Measurements from ENCODE around the gene ADIRF.
"Not testable (repeated sequence)": the region's sequence is repeated elsewhere in the genome, so short reads cannot be mapped to it uniquely, and the experiment has no call there.

ADIRF gene

GRCh38 chr10:86946213-86947155 is 21.8 kb upstream of the ADIRF start:
- no peak for DNase-seq

- DNase-seq, result not testable (repeated sequence)
Measured at GRCh38 chr10:86947806-86948205, 20.5 kb upstream of the ADIRF start.

- DNase-seq, result no peak
Measured at GRCh38 chr10:86950349-86950748, 17.9 kb upstream of the ADIRF start.

GRCh38 chr10:86951184-86951761 is 17.0 kb upstream of the ADIRF start:
- DNase-seq, result no peak

GRCh38 chr10:86952106-86952505 is 16.2 kb upstream of the ADIRF start:
- no peak for DNase-seq

GRCh38 chr10:86952697-86953096 is 15.6 kb upstream of the ADIRF start:
- not testable (repeated sequence) for DNase-seq

GRCh38 chr10:86953747-86954680 is 14.3 kb upstream of the ADIRF start:
- DNase-seq, result no peak

GRCh38 chr10:86954681-86955500 is 13.4 kb upstream of the ADIRF start:
- no peak for DNase-seq

- DNase-seq, result no peak
Measured at GRCh38 chr10:86955501-86956194, 12.6 kb upstream of the ADIRF start.

- DNase-seq, result no peak
Measured at GRCh38 chr10:86956195-86956847, 12.0 kb upstream of the ADIRF start.

- no peak for DNase-seq
Measured at GRCh38 chr10:86956848-86957448, 11.3 kb upstream of the ADIRF start.

- no peak for DNase-seq
Measured at GRCh38 chr10:86957471-86958115, 10.7 kb upstream of the ADIRF start, which contains the start of gene MMRN2. Gene MMRN2 (minus strand): TSS chr10:86957615. CDS start chr10:86957541, 74 bp downstream.

GRCh38 chr10:86958116-86958900 is 10.0 kb upstream of the ADIRF start, which contains the start of gene SNCG:
Gene SNCG (plus strand): TSS chr10:86958599. CDS start chr10:86958698, 99 bp downstream.
- DNase-seq, result no peak

GRCh38 chr10:86958901-86959736 is 9.2 kb upstream of the ADIRF start:
- no peak for DNase-seq

GRCh38 chr10:86959737-86960002 is 8.6 kb upstream of the ADIRF start:
- DNase-seq, result no peak

GRCh38 chr10:86960003-86960862 is 8.0 kb upstream of the ADIRF start:
- no peak for DNase-seq

GRCh38 chr10:86960863-86961434 is 7.3 kb upstream of the ADIRF start:
- no peak for DNase-seq

Data from GOT3 (cell line).